ENCODE measurements around the gene PARVB. TPM values are rescaled to one million over a fixed set of nuclear protein-coding genes. Genes with fewer than 3 reads are reported as not detected.
A peak's percentile ranks its signal among the peaks of the same experiment; 100 is the strongest.

PARVB gene
- total and polyA plus RNA-seq, 3 experiments from 2014 or later, result 6.2 to 84.3 (median 82.1) TPM

GRCh38 chr22:44045145-44045544, 21.0 kb downstream of the PARVB start:
- H3K36me3 ChIP-seq (ENCODE audit: insufficient read depth, low read length), result no peaks in the 10 kb centered on the region
- no peak for DNase-seq
- no peaks in the 10 kb centered on the region for H3K27me3 Mint-ChIP-seq
- H3K4me3 Mint-ChIP-seq, result no peak overlapping the region
- H3K9me3 ChIP-seq (ENCODE audit: low read length), result no peaks in the 10 kb centered on the region
- peaks cover 0 to 5% (median 0%) of the 10 kb centered on the region in 3 donors for H3K36me3 Mint-ChIP-seq
- H3K4me1 Mint-ChIP-seq, result peaks cover 8 to 30% (median 20%) of the 10 kb centered on the region in 3 donors
- no peaks in the 10 kb centered on the region for H3K9me3 Mint-ChIP-seq
- H3K4me3 ChIP-seq (ENCODE audit: low read length), result no peak overlapping the region
- H3K27me3 ChIP-seq (ENCODE audit: insufficient read depth, low read length, poor library complexity, severe bottlenecking), result no peaks in the 10 kb centered on the region
- CTCF ChIA-PET, result no interaction called here
- H3K27ac ChIP-seq (ENCODE audit: low read depth, low read length), result no peak overlapping the region
- no peaks in the 10 kb centered on the region for H3K4me1 ChIP-seq (ENCODE audit: insufficient read depth, low read length)
- POLR2A ChIA-PET, result no interaction called here
- no peak overlapping the region for H3K27ac Mint-ChIP-seq

- no peak for DNase-seq
- Mint-ChIP-seq H3K9me3 (no peaks in the 10 kb centered on the region), H3K4me3 (peak overlapping the region in 1 of 7 donors; percentile 51), H3K27ac (peak overlapping the region in 1 of 8 donors; percentile 30), H3K27me3 (no peaks in the 10 kb centered on the region), H3K36me3 (peaks cover 0 to 4% (median 0%) of the 10 kb centered on the region in 3 donors), H3K4me1 (peaks cover 10 to 37% (median 20%) of the 10 kb centered on the region in 3 donors)
- ChIA-PET CTCF (no interaction called here), POLR2A (no interaction called here)
- Histone ChIP-seq H3K27me3 (ENCODE audit: insufficient read depth, low read length, poor library complexity, severe bottlenecking) (no peaks in the 10 kb centered on the region), H3K27ac (ENCODE audit: low read depth, low read length) (no peak overlapping the region), H3K36me3 (ENCODE audit: insufficient read depth, low read length) (no peaks in the 10 kb centered on the region), H3K4me3 (ENCODE audit: low read length) (no peak overlapping the region), H3K4me1 (ENCODE audit: insufficient read depth, low read length) (no peaks in the 10 kb centered on the region), H3K9me3 (ENCODE audit: low read length) (no peaks in the 10 kb centered on the region)
Observed at GRCh38 chr22:44046485-44047141, 22.5 kb downstream of the PARVB start.

GRCh38 chr22:44047891-44048301, 23.8 kb downstream of the PARVB start:
- peak overlapping the region in 6 of 8 donors; percentile 43 to 86 (median 74) for H3K27ac Mint-ChIP-seq
- H3K27me3 ChIP-seq (ENCODE audit: insufficient read depth, low read length, poor library complexity, severe bottlenecking), result no peaks in the 10 kb centered on the region
- H3K36me3 ChIP-seq (ENCODE audit: insufficient read depth, low read length), result no peaks in the 10 kb centered on the region
- no peaks in the 10 kb centered on the region for H3K27me3 Mint-ChIP-seq
- H3K9me3 Mint-ChIP-seq, result no peaks in the 10 kb centered on the region
- no peak overlapping the region for H3K4me3 ChIP-seq (ENCODE audit: low read length)
- H3K36me3 Mint-ChIP-seq, result peaks cover 0 to 4% (median 0%) of the 10 kb centered on the region in 3 donors
- H3K4me1 ChIP-seq (ENCODE audit: insufficient read depth, low read length), result no peaks in the 10 kb centered on the region
- DNase-seq, result no peak
- peak overlapping the region in 6 of 7 donors; percentile 38 to 72 (median 58) for H3K4me3 Mint-ChIP-seq
- H3K4me1 Mint-ChIP-seq, result peaks cover 10 to 37% (median 13%) of the 10 kb centered on the region in 3 donors
- H3K9me3 ChIP-seq (ENCODE audit: low read length), result no peaks in the 10 kb centered on the region
- no peak overlapping the region for H3K27ac ChIP-seq (ENCODE audit: low read depth, low read length)
- CTCF ChIA-PET, result interaction anchor here (1.0 kb wide), 1 partner anchor 20 kb away, joined by 3 read pairs; no protein-coding TSS in a partner anchor
- POLR2A ChIA-PET, result no interaction called here

- Histone ChIP-seq H3K4me1 (ENCODE audit: insufficient read depth, low read length) (no peaks in the 10 kb centered on the region), H3K27ac (ENCODE audit: low read depth, low read length) (no peak overlapping the region), H3K9me3 (ENCODE audit: low read length) (no peaks in the 10 kb centered on the region), H3K27me3 (ENCODE audit: insufficient read depth, low read length, poor library complexity, severe bottlenecking) (no peaks in the 10 kb centered on the region), H3K4me3 (ENCODE audit: low read length) (no peak overlapping the region), H3K36me3 (ENCODE audit: insufficient read depth, low read length) (no peaks in the 10 kb centered on the region)
- no peaks in the 10 kb centered on the region for H3K9me3 Mint-ChIP-seq
- no peaks in the 10 kb centered on the region for H3K27me3 Mint-ChIP-seq
- H3K27ac Mint-ChIP-seq, result peak overlapping the region in 1 of 8 donors; percentile 68
- H3K4me1 Mint-ChIP-seq, result peaks cover 10 to 34% (median 12%) of the 10 kb centered on the region in 3 donors
- ChIA-PET POLR2A (no interaction called here), CTCF (no interaction called here)
- DNase-seq, result no peak
- peaks cover 0 to 4% (median 0%) of the 10 kb centered on the region in 3 donors for H3K36me3 Mint-ChIP-seq
- peak overlapping the region in 1 of 7 donors; percentile 83 for H3K4me3 Mint-ChIP-seq
Observed at GRCh38 chr22:44049486-44050231, 25.6 kb downstream of the PARVB start.

GRCh38 chr22:44050766-44051355, 26.8 kb downstream of the PARVB start:
- H3K27ac ChIP-seq (ENCODE audit: low read depth, low read length), result no peak overlapping the region
- peaks cover 0 to 4% (median 0%) of the 10 kb centered on the region in 3 donors for H3K36me3 Mint-ChIP-seq
- no peak overlapping the region for H3K4me3 ChIP-seq (ENCODE audit: low read length)
- H3K9me3 Mint-ChIP-seq, result no peaks in the 10 kb centered on the region
- H3K27me3 ChIP-seq (ENCODE audit: insufficient read depth, low read length, poor library complexity, severe bottlenecking), result no peaks in the 10 kb centered on the region
- H3K4me3 Mint-ChIP-seq, result no peak overlapping the region
- no peaks in the 10 kb centered on the region for H3K4me1 ChIP-seq (ENCODE audit: insufficient read depth, low read length)
- DNase-seq, result no peak
- peak overlapping the region in 2 of 8 donors; percentile 47 to 60 for H3K27ac Mint-ChIP-seq
- ChIA-PET CTCF (no interaction called here), POLR2A (no interaction called here)
- H3K36me3 ChIP-seq (ENCODE audit: insufficient read depth, low read length), result no peaks in the 10 kb centered on the region
- no peaks in the 10 kb centered on the region for H3K27me3 Mint-ChIP-seq
- peaks cover 10 to 28% (median 12%) of the 10 kb centered on the region in 3 donors for H3K4me1 Mint-ChIP-seq
- H3K9me3 ChIP-seq (ENCODE audit: low read length), result no peaks in the 10 kb centered on the region

- DNase-seq, result no peak
- Mint-ChIP-seq H3K9me3 (no peaks in the 10 kb centered on the region), H3K27me3 (no peaks in the 10 kb centered on the region), H3K4me1 (peaks cover 10 to 32% (median 12%) of the 10 kb centered on the region in 3 donors), H3K36me3 (peaks cover 0 to 4% (median 0%) of the 10 kb centered on the region in 3 donors), H3K27ac (peak overlapping the region in 1 of 8 donors; percentile 47), H3K4me3 (no peak overlapping the region)
- Histone ChIP-seq H3K36me3 (ENCODE audit: insufficient read depth, low read length) (no peaks in the 10 kb centered on the region), H3K4me1 (ENCODE audit: insufficient read depth, low read length) (no peaks in the 10 kb centered on the region), H3K9me3 (ENCODE audit: low read length) (no peaks in the 10 kb centered on the region), H3K27me3 (ENCODE audit: insufficient read depth, low read length, poor library complexity, severe bottlenecking) (no peaks in the 10 kb centered on the region), H3K4me3 (ENCODE audit: low read length) (no peak overlapping the region), H3K27ac (ENCODE audit: low read depth, low read length) (no peak overlapping the region)
- ChIA-PET POLR2A (no interaction called here), CTCF (interaction anchor here (1.5 kb wide), 1 partner anchor 58 kb away, joined by 4 read pairs; no protein-coding TSS in a partner anchor)
Observed at GRCh38 chr22:44051358-44051757, 27.3 kb downstream of the PARVB start.

GRCh38 chr22:44051961-44052360, 27.9 kb downstream of the PARVB start:
- peaks cover 9 to 27% (median 9%) of the 10 kb centered on the region in 3 donors for H3K4me1 Mint-ChIP-seq
- H3K9me3 ChIP-seq (ENCODE audit: low read length), result no peaks in the 10 kb centered on the region
- H3K36me3 ChIP-seq (ENCODE audit: insufficient read depth, low read length), result no peaks in the 10 kb centered on the region
- H3K9me3 Mint-ChIP-seq, result no peaks in the 10 kb centered on the region
- H3K4me1 ChIP-seq (ENCODE audit: insufficient read depth, low read length), result no peaks in the 10 kb centered on the region
- H3K27me3 Mint-ChIP-seq, result no peaks in the 10 kb centered on the region
- DNase-seq, result no peak
- H3K27ac Mint-ChIP-seq, result peak overlapping the region in 1 of 8 donors; percentile 29
- ChIA-PET POLR2A (no interaction called here), CTCF (interaction anchor here (1.5 kb wide), 1 partner anchor 59 kb away, joined by 4 read pairs; no protein-coding TSS in a partner anchor)
- no peak overlapping the region for H3K27ac ChIP-seq (ENCODE audit: low read depth, low read length)
- no peaks in the 10 kb centered on the region for H3K27me3 ChIP-seq (ENCODE audit: insufficient read depth, low read length, poor library complexity, severe bottlenecking)
- H3K36me3 Mint-ChIP-seq, result no peaks in the 10 kb centered on the region
- no peak overlapping the region for H3K4me3 Mint-ChIP-seq
- H3K4me3 ChIP-seq (ENCODE audit: low read length), result no peak overlapping the region

GRCh38 chr22:44055805-44056204, 31.7 kb downstream of the PARVB start:
- CTCF ChIA-PET, result no interaction called here
- Mint-ChIP-seq H3K4me3 (no peak overlapping the region), H3K27ac (peak overlapping the region in 2 of 8 donors; percentile 27 to 60), H3K27me3 (no peaks in the 10 kb centered on the region), H3K36me3 (peaks cover 1 to 12% (median 8%) of the 10 kb centered on the region in 3 donors), H3K4me1 (peaks cover 0 to 11% (median 2%) of the 10 kb centered on the region in 3 donors), H3K9me3 (peaks cover 0 to 6% (median 5%) of the 10 kb centered on the region in 5 donors)
- no peak overlapping the region for H3K27ac ChIP-seq (ENCODE audit: low read depth, low read length)
- no peak overlapping the region for H3K4me3 ChIP-seq (ENCODE audit: low read length)
- H3K4me1 ChIP-seq (ENCODE audit: insufficient read depth, low read length), result no peaks in the 10 kb centered on the region
- POLR2A ChIA-PET, result no interaction called here
- DNase-seq, result no peak
- no peaks in the 10 kb centered on the region for H3K27me3 ChIP-seq (ENCODE audit: insufficient read depth, low read length, poor library complexity, severe bottlenecking)
- H3K9me3 ChIP-seq (ENCODE audit: low read length), result no peaks in the 10 kb centered on the region
- H3K36me3 ChIP-seq (ENCODE audit: insufficient read depth, low read length), result no peaks in the 10 kb centered on the region
